Measurements from ENCODE around the gene GPR84. TPM values are rescaled to one million over a fixed set of nuclear protein-coding genes. Genes with fewer than 3 reads are reported as not detected.

Gene GPR84
- total and polyA plus RNA-seq, 10 of the 15 experiments (the other 5 are each of a cell fraction or from before 2014, with no cell fraction given), result 0.37 to 4.7 (median 2.6) TPM

DNA sequence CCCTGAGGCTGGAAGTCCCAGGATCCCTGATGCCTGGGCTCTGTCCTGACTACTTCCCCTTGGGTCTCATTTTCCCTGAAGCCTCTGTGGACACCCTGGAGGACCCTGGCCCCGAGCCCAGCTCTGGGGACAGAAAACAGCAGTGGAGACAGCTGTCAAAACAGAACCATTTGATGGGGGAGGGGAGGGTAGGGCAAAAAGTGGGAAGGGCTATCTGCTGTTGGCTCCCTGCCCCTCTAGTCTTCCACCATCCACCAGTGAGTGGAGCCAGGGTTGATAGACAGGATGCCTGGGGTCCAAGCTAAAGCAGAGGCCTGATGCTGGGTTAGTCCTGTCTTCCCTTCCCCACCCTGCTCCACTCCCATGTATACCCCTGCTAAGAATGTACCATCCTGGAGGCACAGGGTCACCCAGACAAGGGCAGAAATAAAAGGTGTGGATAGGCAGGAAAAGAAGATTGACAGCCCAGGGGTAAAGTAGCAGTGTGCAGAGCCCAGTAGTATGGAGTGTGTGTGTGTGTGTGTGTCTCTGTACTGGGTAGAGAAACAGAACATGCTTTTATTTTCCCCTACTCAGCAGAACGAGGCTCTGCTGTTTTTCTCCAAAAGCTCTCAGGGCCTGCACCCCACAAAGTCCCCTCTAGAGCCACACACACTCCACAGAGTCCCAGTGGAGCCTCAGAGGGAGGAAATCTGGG, 10.4 kb upstream of the GPR84 start:
- ChIA-PET POLR2A (interaction anchor here (1.0 kb wide), 1 partner anchor 10 kb away, joined by 3 read pairs; the partner anchor contains the start of gene ZNF385A), RAD21 (ENCODE audit: unreplicated experiment) (interaction anchor here (1.6 kb wide), 1 partner anchor 15 kb away, joined by 5 read pairs; no protein-coding TSS in a partner anchor), SMC1A (ENCODE audit: uncharacterized antibody, unreplicated experiment) (interaction anchor here (0.9 kb wide), 1 partner anchor 17 kb away, joined by 3 read pairs; no protein-coding TSS in a partner anchor), CTCF (interaction anchor here (0.8 to 1.9 kb wide), 8 partner anchors 13 to 159 kb away, joined by 3 to 5 read pairs (median 4); partner anchors contain the start of gene COPZ1)
- no peak for TF ChIP-seq SMC3 (IDR thresholded peaks at IDR 0.05; ENCODE audit: borderline replicate concordance, low read length)
- TF ChIP-seq, protein P1, sequence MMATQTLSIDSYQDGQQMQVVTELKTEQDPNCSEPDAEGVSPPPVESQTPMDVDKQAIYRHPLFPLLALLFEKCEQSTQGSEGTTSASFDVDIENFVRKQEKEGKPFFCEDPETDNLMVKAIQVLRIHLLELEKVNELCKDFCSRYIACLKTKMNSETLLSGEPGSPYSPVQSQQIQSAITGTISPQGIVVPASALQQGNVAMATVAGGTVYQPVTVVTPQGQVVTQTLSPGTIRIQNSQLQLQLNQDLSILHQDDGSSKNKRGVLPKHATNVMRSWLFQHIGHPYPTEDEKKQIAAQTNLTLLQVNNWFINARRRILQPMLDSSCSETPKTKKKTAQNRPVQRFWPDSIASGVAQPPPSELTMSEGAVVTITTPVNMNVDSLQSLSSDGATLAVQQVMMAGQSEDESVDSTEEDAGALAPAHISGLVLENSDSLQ (IDR thresholded peaks at IDR 0.05), result peak; percentile 73
- H4K20me1 ChIP-seq (ENCODE audit: control insufficient read depth, insufficient read depth), result no peaks in the 10 kb centered on the region
- no peaks in the 10 kb centered on the region for H3K36me3 ChIP-seq (ENCODE audit: control insufficient read depth in 2 of 2, insufficient read depth in 2 of 2, low read length in 1 of 2)
- FAIRE-seq (no peak), DNase-seq (ENCODE audit: low read depth, low spot score) (no peak), ATAC-seq (no peak)
- WGBS (ENCODE audit: insufficient coverage, insufficient replicate concordance, low lambda C conversion rate, missing lambda C conversion rate), result 0% methylated on average over 2 of the region's 2 CpGs
- no peaks in the 10 kb centered on the region for H3K27me3 ChIP-seq (replicated peaks in 1 of 2; ENCODE audit: control insufficient read depth in 2 of 2, insufficient read depth in 2 of 2, low read length in 1 of 2)
- intact Hi-C loops (cut with micrococcal nuclease; ENCODE audit: unreplicated experiment), result loop anchor here (10.0 kb wide), 1 partner anchor 370 kb away; the partner anchor contains the start of genes HOXC8 and HOXC9
- BruUV-seq (replicated peaks), result no TSS peak
- H3K4me3 ChIP-seq, result no peak overlapping the region
- H3K4me2 ChIP-seq (ENCODE audit: control insufficient read depth, insufficient read depth), result no peak overlapping the region
- no peaks in the 10 kb centered on the region for H3K79me2 ChIP-seq (ENCODE audit: control insufficient read depth, insufficient read depth, low read length)
- H3K27ac ChIP-seq (ENCODE audit: control insufficient read depth, insufficient read depth), result no peak overlapping the region
- peaks cover 8% of the 10 kb centered on the region; the same call in 1 of the 2 replicates for H3K4me1 ChIP-seq (ENCODE audit: control insufficient read depth, insufficient read depth, low read length)
- no peak overlapping the region for H3K9ac ChIP-seq (ENCODE audit: control insufficient read depth, insufficient read depth, low read length)
- in situ Hi-C loops (cut with MboI), result no loop called here
- H2AFZ ChIP-seq (ENCODE audit: control insufficient read depth, low read depth, low read length), result no peak overlapping the region
- H3K9me3 ChIP-seq (replicated peaks; ENCODE audit: control insufficient read depth, insufficient read depth, low read length), result no peaks in the 10 kb centered on the region

Measured in GM12878 (cell line).